Nephron progenitor cell (in vitro differentiated cells): ENCODE data around the gene ATP6V0E1.
A peak's percentile ranks its signal among the peaks of the same experiment; 100 is the strongest.

ENCODE experiments used
- DNase-seq: peaks from one replicate; pipeline ENCODE4 v3.0.0; 2021
- H3K27ac Mint-ChIP-seq: 2 replicates; pipeline ENCODE4 v1.8.0; 2021; ENCODE audit warnings: mild to moderate bottlenecking, moderate library complexity, mixed read lengths
- H3K27me3 Mint-ChIP-seq: 2 replicates; pipeline ENCODE4 v1.8.0; 2021; ENCODE audit warnings: mild to moderate bottlenecking, low read depth, mixed read lengths; ENCODE audit not compliant: poor library complexity
- H3K36me3 Mint-ChIP-seq: 2 replicates; pipeline ENCODE4 v1.8.0; 2021; ENCODE audit warnings: low read depth, mixed read lengths
- H3K4me1 Mint-ChIP-seq: 2 replicates; pipeline ENCODE4 v1.8.0; 2021; ENCODE audit warnings: mixed read lengths
- H3K4me3 Mint-ChIP-seq: 2 replicates; pipeline ENCODE4 v1.8.0; 2021; ENCODE audit warnings: mild to moderate bottlenecking, moderate library complexity, mixed read lengths
- H3K9me3 Mint-ChIP-seq: 2 replicates; pipeline ENCODE4 v1.8.0; 2021; ENCODE audit warnings: mild to moderate bottlenecking, moderate library complexity, mixed read lengths
- CTCF ChIP-seq: fragments of 200-600 bp; sonication (generic); IDR thresholded peaks from 2 replicates; pipeline ENCODE4 v1.5.0; 2021; ENCODE audit warnings: antibody characterized with exemption

Gene ATP6V0E1

GRCh38 chr5:172951371-172952033, 32.1 kb upstream of the ATP6V0E1 start:
- Mint-ChIP-seq H3K27me3 (peaks cover 9% of the 10 kb centered on the region), H3K4me3 (no peak overlapping the region), H3K27ac (no peak overlapping the region), H3K4me1 (no peaks in the 10 kb centered on the region), H3K36me3 (peaks cover 20% of the 10 kb centered on the region), H3K9me3 (no peaks in the 10 kb centered on the region)
- DNase-seq = no peak
- no peak for TF ChIP-seq CTCF

- H3K27ac Mint-ChIP-seq = peak overlapping the region; percentile 31
- DNase-seq = no peak
- H3K4me1 Mint-ChIP-seq = no peaks in the 10 kb centered on the region
These were observed 31.5 kb upstream of the ATP6V0E1 start for GRCh38 chr5:172952034-172952511.

GRCh38 chr5:172953776-172954675, 29.5 kb upstream of the ATP6V0E1 start:
- Mint-ChIP-seq H3K36me3 (peaks cover 9% of the 10 kb centered on the region), H3K27me3 (peaks cover 28% of the 10 kb centered on the region), H3K4me3 (no peak overlapping the region), H3K9me3 (no peaks in the 10 kb centered on the region), H3K27ac (no peak overlapping the region), H3K4me1 (no peaks in the 10 kb centered on the region)
- DNase-seq = no peak
- TF ChIP-seq CTCF = no peak

More at GRCh38 chr5:172952034-172952511, 31.5 kb upstream of the ATP6V0E1 start:
- peaks cover 18% of the 10 kb centered on the region for H3K36me3 Mint-ChIP-seq
- H3K27me3 Mint-ChIP-seq = peaks cover 14% of the 10 kb centered on the region
- H3K9me3 Mint-ChIP-seq = no peaks in the 10 kb centered on the region
- no peak for TF ChIP-seq CTCF
- no peak overlapping the region for H3K4me3 Mint-ChIP-seq

- peaks cover under 1% of the 10 kb centered on the region for H3K4me1 Mint-ChIP-seq
- H3K36me3 Mint-ChIP-seq = peaks cover 9% of the 10 kb centered on the region
- no peak overlapping the region for H3K4me3 Mint-ChIP-seq
- DNase-seq = no peak
- H3K9me3 Mint-ChIP-seq = no peaks in the 10 kb centered on the region
- TF ChIP-seq CTCF = no peak
- peaks cover 28% of the 10 kb centered on the region for H3K27me3 Mint-ChIP-seq
- no peak overlapping the region for H3K27ac Mint-ChIP-seq
These were observed 28.8 kb upstream of the ATP6V0E1 start for GRCh38 chr5:172954751-172955159.

GRCh38 chr5:172956228-172956627, 27.3 kb upstream of the ATP6V0E1 start:
- Mint-ChIP-seq H3K27me3 (peaks cover 28% of the 10 kb centered on the region), H3K27ac (no peak overlapping the region), H3K4me1 (peaks cover 16% of the 10 kb centered on the region), H3K36me3 (peaks cover 4% of the 10 kb centered on the region), H3K9me3 (no peaks in the 10 kb centered on the region), H3K4me3 (no peak overlapping the region)
- TF ChIP-seq CTCF = no peak
- DNase-seq = no peak
